ENCODE results near the gene PANK2.

DNA sequence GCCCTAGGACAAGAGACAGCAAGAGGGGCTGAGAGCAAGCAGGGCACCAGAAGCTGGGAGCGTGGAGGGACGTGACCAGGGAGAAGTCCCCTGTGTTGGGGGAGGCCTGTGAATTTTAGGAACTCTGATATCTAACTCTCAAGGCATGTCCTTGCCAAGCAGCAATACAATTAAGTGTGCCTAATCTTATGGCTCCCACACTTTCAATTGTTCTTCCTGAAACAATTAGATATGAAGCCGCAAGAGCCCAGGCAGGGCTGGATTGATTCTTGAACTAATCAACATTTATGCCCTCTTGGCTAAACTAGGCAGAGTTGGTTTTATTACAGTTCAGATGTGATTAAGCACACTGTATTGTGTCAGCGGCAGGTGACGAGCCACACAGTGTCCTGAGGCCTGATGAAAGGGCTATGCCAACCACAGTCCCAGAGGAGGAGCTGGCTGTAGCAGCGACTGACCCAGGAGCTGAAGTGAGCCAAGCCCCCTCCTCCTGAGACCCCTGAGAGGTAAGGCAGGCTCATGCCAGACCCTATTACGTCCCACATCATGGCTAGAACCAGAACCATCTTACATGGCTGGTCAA lies 46.7 kb upstream of the PANK2 start:
- TF ChIP-seq CTCF (IDR thresholded peaks at IDR 0.05) (no peak), POLR2A (IDR thresholded peaks at IDR 0.05) (no peak)

Data from gastroesophageal sphincter (tissue), 3 donors.